GM03348 (cell line): ENCODE data around the gene HDAC7.
"Not testable (repeated sequence)": the region's sequence is repeated elsewhere in the genome, so short reads cannot be mapped to it uniquely, and the experiment has no call there.

ENCODE experiments used
- DNase-seq: peaks from one replicate; pipeline ENCODE4 v3.0.0; 2012; ENCODE audit warnings: low spot score

HDAC7 gene

DNA sequence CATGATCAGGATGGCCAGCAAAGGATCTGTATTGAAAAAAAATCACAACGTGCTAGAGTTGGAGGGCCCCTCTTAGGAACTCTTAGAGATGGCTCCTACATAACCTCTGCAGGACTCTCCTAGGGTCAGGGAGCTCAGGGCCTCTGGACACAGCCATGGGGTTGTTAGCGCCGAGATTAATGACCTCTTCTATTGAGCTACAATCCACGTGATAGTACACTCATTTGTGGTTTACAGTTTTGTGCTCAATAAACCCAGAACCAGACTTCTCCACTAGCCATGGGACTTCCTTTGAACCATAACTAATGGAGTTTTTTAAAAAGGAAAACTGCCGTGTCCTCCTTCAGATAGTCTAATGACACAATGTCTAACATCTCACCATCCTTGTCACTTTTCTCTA lies 29.6 kb upstream of the HDAC7 start:
- no peak for DNase-seq

DNA sequence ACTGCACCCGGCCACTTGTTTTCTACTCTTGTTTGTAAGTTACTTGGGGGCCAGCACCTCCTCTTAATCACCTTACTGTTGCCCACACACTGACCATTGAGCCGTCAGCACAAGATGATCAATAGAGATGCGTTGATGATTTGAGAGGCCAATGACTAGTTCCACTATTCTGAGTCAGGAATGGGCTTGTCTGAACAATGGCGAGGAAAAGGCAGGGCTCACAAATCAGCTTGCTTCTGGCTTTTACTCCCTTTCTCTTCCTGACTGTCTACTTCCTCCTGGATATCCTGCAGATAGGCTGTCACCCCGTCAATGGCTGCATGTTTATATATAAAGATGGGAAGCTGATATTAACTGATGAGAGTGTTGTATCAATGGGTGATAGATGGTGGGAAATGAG lies 29.1 kb upstream of the HDAC7 start:
- DNase-seq: no peak

DNA sequence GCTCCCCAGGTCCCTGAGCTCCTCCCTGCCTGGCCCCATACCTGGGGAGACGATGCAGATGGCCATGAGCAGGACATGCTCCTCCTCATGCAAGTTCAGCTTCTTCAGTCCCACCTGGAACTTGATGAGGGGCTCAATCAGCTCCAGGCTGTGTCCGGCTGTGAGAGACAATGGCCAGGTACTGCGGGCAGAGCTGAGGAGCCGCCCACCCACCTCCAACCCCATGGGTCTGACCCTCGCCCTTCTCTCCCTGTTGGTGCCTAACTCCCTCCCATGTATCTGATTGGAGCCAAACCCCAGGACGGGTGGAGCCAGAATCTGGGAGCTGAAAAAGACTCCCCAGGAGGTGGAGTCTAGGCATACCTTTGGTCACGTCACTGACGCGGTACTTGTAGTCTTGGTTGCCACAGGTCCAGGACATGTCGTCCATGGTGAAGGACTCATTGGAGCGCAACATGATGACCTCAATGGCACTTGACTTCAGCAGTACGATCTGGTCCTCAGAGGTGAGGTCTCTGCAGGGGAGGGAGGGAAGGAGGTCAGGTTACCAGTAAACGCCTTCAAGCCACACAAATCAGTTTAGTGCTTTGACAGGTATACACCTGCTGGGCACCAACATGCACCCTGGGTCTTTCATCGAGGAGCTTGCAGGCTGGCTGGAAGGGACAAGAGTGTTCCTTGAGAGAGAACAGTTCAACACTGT lies 26.7 kb upstream of the HDAC7 start:
- DNase-seq: no peak

DNA sequence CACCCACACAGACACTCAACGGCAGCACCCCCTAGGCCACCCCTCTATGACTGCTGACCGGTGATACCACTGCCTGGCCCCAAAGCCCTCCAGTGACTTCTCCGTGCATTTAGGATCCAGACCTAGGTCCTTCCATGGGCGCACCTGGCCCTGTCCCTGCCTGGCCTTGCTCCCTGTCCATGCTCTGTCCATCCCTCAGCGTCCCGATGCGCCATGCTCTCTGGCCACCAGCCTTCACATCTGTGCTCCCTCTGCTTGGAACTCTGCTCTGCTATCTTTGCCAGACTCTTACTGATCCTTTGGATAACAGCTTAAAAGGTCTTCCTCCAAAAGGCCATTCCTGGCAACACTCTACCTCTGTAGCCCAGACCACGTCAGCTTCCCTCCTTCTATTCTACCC lies 25.4 kb upstream of the HDAC7 start:
- DNase-seq: no peak

DNA sequence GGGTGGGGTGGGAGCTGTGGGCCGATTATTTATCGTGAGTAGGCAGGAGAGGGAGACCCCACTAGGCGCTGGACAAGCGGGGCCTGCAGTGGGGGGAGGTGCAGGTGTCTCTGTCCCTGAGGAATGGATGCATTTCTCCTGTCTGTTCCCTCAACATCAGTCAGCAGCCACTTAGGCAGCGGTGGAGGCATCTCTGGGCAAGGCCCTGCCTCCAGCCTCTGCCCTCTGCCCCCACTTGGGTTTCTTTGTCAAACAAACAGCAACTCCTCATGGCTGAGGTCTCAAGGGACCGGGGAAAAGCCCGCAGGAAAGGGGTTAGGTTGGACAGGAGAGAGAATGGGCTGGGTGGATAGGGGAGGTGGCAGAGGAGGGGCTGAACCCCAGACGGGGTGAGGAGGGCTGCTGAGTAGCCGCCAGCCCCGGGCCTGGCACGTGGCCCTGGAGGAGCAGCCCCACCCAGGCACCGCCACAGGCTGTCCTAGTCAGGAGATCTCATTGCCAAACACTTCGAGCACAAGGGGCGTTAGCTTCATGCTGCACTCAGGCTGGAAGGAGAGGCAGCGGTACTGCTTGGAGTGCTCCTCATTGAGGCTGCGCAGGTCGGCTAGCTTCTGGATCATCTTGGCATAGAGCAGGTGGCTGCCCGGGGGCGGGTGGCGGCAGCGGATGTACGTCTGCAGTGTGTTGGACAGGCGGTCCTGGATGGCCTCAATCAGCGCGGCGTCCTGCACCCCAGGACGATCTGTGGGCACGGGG lies 24.7 kb upstream of the HDAC7 start:
- no peak for DNase-seq

DNA sequence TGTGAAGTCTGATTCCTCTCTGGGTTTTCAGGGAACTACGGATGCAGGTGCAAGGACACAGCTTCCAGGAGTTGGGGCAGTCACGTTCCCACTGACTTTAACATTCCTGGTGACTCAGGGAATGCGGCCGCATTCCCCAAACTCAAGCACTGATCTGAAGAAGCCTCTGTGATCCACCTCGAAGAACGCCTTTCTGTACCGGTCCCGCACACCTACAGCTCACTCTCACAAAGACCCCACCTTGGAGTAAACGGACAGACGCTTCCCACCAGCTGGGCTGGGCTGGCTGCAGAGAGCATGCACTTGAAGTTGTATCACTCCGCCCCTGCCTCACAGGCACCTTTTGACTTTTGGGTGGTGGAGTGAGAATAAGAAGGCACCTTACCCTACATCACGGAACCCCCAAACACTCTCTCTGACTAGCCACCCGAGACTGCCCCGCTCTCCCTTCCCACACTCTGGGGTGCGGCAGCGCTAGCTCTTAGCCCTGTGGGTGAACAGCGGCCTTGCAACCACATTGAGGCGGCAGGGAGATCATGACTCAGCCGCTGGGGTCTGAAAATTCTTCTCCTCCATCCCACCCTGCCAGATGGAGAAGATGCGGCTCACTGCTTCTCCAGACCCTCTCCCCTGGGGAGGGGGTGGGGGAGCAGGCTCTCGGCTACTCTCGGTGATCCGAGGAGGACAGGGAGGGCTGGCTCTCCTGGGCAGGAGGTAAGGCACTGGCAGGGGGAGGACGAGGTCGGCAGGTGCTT lies 23.7 kb upstream of the HDAC7 start:
- DNase-seq: no peak

DNA sequence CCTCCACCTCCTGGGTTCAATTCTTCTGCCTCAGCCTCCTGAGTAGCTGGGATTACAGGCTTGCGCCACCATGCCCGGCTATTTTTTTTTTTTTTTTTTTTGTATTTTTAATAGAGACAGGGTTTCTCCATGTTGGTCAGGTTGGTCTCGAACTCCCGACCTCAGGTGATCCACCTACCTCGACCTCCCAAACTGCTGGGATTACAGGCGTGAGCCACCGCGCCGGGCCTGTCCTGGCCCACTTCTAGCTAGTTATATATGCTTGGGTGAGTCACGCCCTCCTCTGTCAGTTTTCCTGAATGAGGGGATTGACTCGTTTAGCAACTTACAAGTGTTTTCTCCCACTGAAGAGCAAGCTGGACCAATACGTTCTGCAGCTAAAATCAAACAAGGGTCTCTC lies 22.8 kb upstream of the HDAC7 start:
- not testable (repeated sequence) for DNase-seq

DNA sequence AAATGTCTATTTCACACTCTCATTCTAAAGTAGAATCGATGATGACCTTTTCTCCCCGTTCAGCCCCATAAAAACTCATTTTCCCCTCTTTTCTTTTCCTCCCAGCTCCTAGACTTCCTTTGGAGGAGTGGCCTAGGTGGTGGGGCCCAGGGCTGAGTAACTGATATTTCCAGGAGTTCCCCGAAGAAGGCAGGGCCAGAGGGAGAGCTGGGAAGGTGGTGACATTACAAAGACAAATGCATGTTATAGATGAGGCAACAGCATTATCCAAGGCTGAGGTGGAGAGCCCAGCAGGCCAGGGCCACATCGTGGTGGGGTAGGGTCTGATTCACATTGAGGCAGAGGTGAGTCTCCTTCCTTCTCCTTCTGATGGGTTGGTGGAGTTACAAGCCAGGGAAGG lies 22.2 kb upstream of the HDAC7 start:
- no peak for DNase-seq

DNA sequence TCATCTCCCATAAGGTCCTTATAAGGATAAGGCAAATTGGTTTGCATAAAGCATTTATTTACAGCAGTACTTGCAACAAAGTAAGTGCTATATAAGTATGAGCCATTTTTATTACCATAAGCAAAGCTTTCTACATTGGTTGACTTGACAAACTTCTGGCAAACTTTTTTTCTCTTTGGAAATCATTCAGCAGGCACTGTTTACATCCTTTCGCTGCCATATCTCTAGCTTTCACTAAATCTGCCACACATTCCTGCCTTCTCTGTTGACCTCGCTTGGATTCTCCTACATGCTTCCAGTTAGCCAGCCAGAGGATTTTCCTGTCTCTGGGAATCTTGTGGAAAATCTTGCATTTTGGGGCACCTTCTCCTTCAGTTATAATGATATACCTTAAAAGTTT lies 21.8 kb upstream of the HDAC7 start:
- no peak for DNase-seq

DNA sequence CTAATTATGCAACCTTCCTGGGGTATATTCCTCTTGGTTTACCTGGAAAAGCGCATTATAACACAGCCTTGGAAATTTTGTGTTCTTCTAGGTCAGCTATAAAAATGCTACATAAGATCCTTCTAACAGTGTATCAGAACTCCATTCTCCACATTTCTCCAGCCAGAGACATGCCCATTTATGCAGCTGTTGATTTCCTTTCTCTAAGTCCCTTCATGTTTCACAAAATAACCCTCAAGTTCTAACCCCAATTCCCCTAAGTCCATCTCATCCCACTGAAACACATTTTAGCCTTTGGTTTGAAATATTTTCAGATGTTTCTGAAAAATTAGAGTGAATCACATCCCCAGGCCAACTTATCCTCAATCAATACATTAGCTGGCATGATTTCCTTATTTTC lies 20.9 kb upstream of the HDAC7 start:
- DNase-seq: no peak

DNA sequence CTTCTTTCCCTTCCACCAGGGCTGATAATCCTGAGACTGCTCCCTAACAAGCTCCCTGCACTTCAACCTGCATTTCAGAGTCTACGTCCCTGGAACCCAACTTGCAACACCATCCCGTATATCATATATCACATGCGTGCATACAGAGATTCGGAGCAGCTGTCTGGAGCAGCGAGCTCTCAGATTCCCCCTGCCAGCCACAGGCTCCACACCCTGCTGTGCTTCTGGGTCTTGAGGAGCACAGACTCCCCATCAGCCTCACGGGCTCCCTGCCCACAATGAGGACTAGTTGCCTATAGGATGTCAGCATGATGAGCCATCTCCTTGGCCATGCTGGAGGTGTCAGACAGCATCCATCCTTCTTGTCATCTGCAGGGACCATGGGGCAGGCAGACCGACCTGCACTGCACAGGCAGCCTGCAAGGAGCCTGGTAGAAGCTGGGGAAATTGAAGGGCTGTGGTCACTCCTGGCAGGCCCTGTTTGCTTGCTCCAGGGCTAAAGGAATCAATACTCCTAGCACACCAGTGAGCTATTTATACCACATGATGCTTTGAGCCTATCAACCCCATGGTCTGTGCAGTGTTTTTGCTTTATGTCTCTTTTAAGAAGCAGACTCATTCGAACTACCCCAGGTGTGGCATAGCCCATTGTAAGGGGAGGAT lies 19.6 kb upstream of the HDAC7 start:
- no peak for DNase-seq

DNA sequence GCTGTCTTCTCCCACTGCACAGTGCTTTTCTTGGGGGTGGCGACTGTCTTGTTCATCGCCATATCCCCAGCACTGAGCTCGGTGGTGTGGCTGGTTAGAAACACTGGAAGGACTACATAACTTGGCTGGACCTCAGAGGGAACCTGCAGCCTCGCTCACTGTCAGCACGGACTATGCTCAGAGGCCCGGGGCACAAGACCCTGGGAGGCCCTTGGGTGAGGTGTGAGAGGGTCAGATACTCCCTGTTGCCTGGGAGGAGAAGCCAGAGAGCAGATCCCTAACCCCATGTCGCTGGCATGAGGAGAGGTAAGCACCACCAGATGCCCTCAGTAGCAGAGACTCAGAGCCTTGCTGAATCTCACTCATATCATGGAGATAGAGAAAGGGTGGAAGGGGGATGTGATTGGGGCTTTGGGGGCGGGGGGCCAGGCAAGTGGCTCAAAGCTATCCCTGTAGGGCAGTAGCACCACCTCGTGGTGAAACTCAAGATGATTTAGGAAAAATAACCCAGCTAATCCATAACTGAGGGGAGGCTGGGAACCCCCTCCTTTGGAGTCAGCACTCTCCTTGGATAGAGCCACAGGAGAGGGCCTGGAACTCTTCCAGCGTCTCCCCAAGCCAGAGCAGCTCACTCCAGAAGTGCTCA lies 18.7 kb upstream of the HDAC7 start:
- DNase-seq: peak; percentile 77

DNA sequence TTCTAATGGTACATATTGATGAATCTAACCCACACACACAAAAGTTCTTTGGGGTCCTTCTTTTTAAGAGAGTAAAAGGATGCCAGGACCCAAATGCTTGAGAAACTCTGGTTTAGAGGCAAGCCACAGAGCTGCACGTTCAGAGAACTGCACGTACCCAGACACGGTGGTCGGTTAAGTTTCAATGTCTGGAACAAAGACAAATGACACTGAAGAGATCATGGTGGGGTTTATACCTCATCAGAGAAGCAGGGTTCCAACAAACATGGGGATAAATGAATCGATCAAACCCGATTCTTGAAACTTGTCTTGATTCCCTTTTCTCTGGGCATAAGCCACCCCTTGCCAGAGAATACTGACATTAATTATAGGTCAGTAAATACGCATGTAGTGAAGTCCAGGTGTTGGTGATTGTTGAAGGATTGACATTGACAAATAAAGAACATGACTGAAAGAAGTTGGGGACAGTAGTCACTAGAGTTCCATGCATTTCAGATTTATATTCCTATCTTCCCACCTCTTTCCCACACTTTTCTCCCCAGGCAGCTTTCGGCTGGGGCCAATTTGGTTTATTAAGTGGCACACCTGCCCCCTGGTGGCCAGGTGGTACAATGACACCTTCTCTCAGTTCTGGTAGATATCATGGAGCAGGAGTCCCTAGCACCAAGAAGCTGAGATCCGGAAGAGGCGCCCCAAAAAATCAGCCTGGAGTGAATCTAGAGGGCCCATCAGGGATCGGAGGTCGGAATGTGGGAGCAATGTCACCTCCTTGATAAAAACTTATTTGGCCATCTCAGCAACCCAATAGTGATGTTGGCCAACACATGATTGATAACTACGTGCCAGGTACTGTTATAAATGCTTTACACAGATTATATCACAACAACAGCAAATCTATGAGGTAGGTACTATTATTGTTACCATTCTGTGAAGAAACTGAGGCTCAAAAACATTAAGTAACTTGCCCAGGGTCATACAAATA lies 17.8 kb upstream of the HDAC7 start:
- peak; percentile 79 for DNase-seq

DNA sequence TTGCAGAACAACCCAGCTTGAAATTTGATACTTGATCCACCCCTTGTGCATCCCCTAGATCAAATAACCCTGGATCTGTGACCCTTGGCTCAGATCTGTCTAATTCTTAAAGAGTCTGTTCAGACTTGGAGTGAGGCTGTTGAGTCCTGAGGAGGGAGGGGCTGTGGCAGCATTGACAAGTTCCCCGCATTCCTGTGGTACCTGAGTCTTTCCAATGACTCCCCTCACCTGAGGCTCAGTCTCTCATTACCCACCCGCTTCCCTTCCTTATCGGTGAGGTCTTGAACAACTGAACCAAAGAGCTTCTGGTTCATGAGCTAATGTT lies 16.1 kb upstream of the HDAC7 start:
- no peak for DNase-seq

DNA sequence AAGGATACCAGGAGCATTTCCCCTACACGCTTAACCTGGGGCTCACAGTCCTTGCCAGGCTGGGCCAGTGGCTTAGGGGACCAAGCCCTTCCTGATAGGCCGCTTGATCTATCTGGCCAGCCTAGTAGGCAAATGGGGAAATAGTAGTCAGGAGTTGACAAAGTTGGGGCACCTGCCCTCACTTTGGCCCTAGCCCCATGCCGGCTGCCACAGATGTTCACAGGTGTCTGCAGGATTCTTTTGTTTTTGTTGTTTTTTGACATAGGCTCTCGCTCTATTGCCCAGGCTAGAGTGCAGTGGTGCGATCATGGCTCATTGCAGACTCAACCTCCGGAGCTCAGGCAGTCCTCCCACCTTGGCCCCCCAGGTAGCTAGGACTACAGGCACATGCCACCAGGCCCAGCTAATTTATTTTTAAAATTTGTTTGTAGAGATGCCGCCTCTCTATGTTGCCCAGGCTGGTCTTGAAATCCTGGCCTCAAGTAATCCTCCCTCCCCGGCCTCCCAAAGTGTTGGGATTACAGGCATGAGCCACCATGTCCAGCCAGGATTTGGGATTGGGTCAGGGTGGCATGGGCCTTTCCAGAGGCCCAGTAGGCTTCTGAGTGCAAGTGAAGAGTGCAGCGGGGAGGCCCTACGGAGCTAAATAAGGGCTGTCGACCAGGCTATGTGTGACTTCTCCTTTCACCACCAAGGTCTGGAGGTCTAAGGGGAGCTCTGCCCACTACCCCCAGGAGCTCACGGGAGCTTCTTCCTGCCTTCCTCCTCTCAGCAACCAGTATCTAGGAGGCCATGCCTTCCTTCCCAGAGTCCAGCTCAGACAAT lies 15.5 kb upstream of the HDAC7 start:
- DNase-seq: no peak

DNA sequence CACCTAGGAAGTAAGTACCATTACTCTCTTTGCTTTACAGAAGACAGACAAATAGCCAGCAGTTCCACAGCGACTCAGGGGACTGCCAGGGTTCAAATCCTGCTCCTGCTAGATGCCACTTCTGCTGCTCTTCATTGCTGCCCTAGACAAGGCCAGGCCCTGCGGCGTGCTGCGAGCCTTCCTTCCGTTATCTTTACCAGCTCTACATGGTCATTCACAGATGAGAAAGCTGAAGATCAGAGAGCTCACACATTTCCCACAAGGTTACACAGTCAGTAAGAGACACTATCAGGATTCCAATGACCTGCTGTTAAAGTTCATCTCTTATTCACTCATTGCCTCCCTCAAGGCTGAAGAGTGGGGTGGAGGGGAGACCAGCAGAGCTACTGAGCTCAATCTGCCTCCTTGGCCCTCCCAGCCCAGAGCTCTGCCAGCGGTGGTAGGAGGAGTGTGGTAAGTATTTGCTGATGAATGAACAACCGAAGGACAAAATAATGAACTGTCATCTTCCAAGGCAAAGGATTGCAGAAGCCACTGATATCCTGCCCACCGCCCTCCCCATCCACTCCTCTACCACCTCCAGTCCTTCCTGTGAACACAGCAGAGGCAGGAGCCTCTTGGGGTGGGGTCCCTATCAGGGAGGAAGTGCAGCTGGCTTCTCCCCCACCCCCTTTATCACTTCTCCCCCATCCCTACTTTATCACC lies 14.6 kb upstream of the HDAC7 start:
- no peak for DNase-seq

DNA sequence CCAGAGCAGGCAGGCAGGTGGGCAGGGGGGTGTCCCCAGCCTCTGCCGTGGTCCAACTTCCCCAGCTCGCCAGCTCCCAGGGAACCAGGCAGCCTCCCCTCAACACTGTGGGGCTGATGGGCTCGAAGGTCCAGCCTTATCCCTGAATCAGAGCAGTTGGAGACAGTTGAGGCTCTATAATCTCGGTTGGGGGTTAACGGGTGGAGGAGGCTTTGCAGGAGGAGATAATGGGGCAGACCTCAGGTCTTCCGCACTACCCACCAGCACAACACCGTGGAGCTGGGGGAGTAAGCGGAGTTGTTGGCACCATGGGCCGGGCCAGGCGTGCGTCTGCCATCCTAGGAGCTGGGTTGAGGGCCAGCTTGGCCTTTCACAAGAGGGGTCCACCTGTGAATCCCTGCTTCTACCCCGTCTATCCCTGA lies 13.9 kb upstream of the HDAC7 start:
- no peak for DNase-seq

DNA sequence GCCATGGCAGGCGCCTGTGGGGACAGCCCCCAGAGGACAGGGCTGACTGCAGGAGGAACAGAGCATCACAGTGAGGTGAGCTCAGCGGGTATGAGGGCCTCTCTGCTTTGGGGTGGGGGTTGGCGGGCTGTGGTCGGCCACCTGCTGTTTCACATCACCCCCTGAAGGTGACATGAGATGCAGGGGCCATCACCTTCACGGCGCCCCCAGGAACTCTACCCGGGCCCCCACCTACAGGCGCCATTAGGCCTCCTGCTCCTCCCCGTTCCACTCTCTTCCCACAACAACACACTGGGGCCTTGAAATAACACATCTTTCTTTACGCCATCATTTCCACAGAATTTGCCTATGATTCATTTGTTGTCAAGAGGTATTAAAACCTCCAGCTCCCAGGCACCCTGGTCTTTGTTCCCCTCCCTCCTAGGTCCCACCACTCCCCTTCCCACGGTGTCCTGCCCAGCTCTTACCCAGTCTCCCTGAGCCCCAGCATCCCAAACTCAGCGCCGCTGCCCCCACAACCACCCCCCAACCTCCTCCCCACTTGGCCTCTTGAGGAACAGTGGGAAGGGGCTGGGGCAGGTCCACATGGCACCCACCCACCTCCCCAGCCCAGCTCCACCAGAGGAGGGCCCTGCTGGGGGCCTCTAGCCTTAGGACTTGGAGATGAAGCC lies 12.7 kb upstream of the HDAC7 start:
- no peak for DNase-seq

DNA sequence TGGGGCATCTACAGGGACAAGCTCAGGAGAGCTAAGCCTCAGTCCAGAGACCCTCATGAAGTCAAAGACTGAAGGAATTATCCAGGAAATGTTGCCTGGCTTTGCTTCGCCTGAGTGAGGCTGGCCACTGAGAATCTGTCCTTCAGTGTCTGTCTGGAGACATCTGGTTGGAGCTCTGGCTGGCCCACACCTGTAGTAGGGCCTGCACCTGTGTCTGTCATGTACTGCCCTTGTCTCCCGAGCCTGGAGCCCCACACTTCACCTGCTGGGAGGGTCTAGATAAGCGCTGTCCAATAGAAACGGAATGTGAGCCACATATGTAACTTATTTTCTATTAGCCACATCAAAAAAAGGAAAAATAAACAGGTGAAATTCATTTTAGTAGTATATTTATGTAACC lies 9.9 kb upstream of the HDAC7 start:
- no peak for DNase-seq
